Measurements from ENCODE around the gene TTN.

The TTN gene

GRCh38 chr2:178702361-178702760 lies 104.9 kb downstream of the TTN start:
- H3K27ac ChIP-seq (ENCODE audit: low read depth, low read length) = no peak overlapping the region
- H3K36me3 ChIP-seq (ENCODE audit: control insufficient read depth, insufficient read depth, low read length) = no peaks in the 10 kb centered on the region
- no peak overlapping the region for H3K4me3 ChIP-seq (ENCODE audit: low read depth, low read length)
- H3K9me3 ChIP-seq (ENCODE audit: control insufficient read depth, insufficient read depth, low read depth, low read length) = no peaks in the 10 kb centered on the region
- no peaks in the 10 kb centered on the region for H3K4me1 ChIP-seq (ENCODE audit: control insufficient read depth, insufficient read depth, low read length)
- no peak overlapping the region for H3K9ac ChIP-seq (ENCODE audit: low read length)
- H3K27me3 ChIP-seq (ENCODE audit: control insufficient read depth, insufficient read depth, low read length) = no peaks in the 10 kb centered on the region

- Histone ChIP-seq H3K4me3 (ENCODE audit: low read depth, low read length) (no peak overlapping the region), H3K36me3 (ENCODE audit: control insufficient read depth, insufficient read depth, low read length) (no peaks in the 10 kb centered on the region), H3K9me3 (ENCODE audit: control insufficient read depth, insufficient read depth, low read depth, low read length) (no peaks in the 10 kb centered on the region), H3K4me1 (ENCODE audit: control insufficient read depth, insufficient read depth, low read length) (no peaks in the 10 kb centered on the region), H3K27me3 (ENCODE audit: control insufficient read depth, insufficient read depth, low read length) (no peaks in the 10 kb centered on the region), H3K27ac (ENCODE audit: low read depth, low read length) (no peak overlapping the region), H3K9ac (ENCODE audit: low read length) (no peak overlapping the region)
Measured at GRCh38 chr2:178700922-178701342, 106.3 kb downstream of the TTN start.

GRCh38 chr2:178700136-178700535 lies 107.1 kb downstream of the TTN start:
- Histone ChIP-seq H3K9ac (ENCODE audit: low read length) (no peak overlapping the region), H3K9me3 (ENCODE audit: control insufficient read depth, insufficient read depth, low read depth, low read length) (no peaks in the 10 kb centered on the region), H3K27me3 (ENCODE audit: control insufficient read depth, insufficient read depth, low read length) (no peaks in the 10 kb centered on the region), H3K4me3 (ENCODE audit: low read depth, low read length) (no peak overlapping the region), H3K36me3 (ENCODE audit: control insufficient read depth, insufficient read depth, low read length) (no peaks in the 10 kb centered on the region), H3K27ac (ENCODE audit: low read depth, low read length) (no peak overlapping the region), H3K4me1 (ENCODE audit: control insufficient read depth, insufficient read depth, low read length) (no peaks in the 10 kb centered on the region)

DNA sequence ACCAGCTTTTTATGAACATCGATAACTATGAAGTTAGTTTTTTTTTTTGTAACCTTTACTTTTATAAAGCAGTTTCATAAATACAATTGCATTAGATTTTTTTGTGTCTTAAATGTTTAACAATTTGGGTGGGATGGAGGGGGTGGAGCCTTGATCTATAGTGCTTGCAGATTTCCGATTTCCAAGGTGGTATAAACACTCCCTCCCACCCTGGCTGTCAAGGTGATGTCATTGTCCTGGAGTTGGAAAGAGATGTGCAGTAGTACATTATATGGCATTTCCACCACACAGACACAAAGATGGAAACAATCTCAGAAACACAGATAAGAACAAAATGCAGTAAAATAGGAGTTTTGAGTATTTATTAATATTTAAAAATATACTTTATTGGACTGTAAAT lies 114.4 kb downstream of the TTN start:
- no peaks in the 10 kb centered on the region for H3K36me3 ChIP-seq (ENCODE audit: control insufficient read depth, insufficient read depth, low read length)
- H3K4me3 ChIP-seq (ENCODE audit: low read depth, low read length) = no peak overlapping the region
- no peaks in the 10 kb centered on the region for H3K9me3 ChIP-seq (ENCODE audit: control insufficient read depth, insufficient read depth, low read depth, low read length)
- H3K9ac ChIP-seq (ENCODE audit: low read length) = no peak overlapping the region
- no peaks in the 10 kb centered on the region for H3K27me3 ChIP-seq (ENCODE audit: control insufficient read depth, insufficient read depth, low read length)
- H3K4me1 ChIP-seq (ENCODE audit: control insufficient read depth, insufficient read depth, low read length) = no peaks in the 10 kb centered on the region
- H3K27ac ChIP-seq (ENCODE audit: low read depth, low read length) = no peak overlapping the region

DNA sequence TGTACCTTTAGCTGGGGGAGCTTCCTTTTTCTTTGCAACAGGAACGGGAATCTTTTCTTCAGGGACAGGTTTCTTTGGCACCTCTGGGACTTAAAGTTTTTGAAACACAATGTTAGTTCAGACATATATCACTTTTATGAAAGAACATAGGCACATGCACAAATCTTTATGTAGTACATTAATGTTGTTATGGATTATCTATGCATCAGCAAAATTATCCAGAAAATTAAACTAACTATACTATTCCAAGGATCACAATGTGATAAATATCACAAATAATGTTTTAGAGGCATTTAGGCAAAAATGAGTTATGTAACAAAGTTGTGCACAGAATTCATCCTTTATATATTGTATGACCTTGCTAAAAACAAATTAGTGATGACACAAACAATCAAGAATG lies 117.4 kb downstream of the TTN start:
- Histone ChIP-seq H3K4me1 (ENCODE audit: control insufficient read depth, insufficient read depth, low read length) (no peaks in the 10 kb centered on the region), H3K9me3 (ENCODE audit: control insufficient read depth, insufficient read depth, low read depth, low read length) (no peaks in the 10 kb centered on the region), H3K27me3 (ENCODE audit: control insufficient read depth, insufficient read depth, low read length) (no peaks in the 10 kb centered on the region), H3K4me3 (ENCODE audit: low read depth, low read length) (no peak overlapping the region), H3K9ac (ENCODE audit: low read length) (no peak overlapping the region), H3K36me3 (ENCODE audit: control insufficient read depth, insufficient read depth, low read length) (no peaks in the 10 kb centered on the region), H3K27ac (ENCODE audit: low read depth, low read length) (no peak overlapping the region)

DNA sequence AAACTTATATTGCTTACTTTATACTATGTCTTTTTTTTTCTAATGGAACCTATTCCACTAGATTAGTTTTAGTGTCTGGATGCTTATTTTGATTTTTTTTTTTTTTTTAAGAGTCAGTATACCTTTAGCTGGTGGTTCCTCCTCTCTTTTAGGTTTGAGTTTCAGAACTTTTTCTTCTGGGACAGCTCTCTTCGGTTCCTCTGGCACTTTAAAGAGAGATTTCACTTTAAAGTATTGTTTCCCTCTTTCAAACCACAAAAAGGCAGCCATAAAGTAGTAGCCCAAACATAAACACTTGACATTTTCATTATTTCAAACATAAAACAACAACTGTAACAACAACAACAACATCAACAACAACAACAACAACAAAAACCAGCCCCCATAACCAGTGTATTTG lies 123.3 kb downstream of the TTN start:
- H3K27me3 ChIP-seq (ENCODE audit: control insufficient read depth, insufficient read depth, low read length) = no peaks in the 10 kb centered on the region
- no peak overlapping the region for H3K9ac ChIP-seq (ENCODE audit: low read length)
- H3K9me3 ChIP-seq (ENCODE audit: control insufficient read depth, insufficient read depth, low read depth, low read length) = no peaks in the 10 kb centered on the region
- H3K4me3 ChIP-seq (ENCODE audit: low read depth, low read length) = no peak overlapping the region
- H3K27ac ChIP-seq (ENCODE audit: low read depth, low read length) = no peak overlapping the region
- H3K4me1 ChIP-seq (ENCODE audit: control insufficient read depth, insufficient read depth, low read length) = no peaks in the 10 kb centered on the region
- no peaks in the 10 kb centered on the region for H3K36me3 ChIP-seq (ENCODE audit: control insufficient read depth, insufficient read depth, low read length)

GRCh38 chr2:178681081-178681480 lies 126.1 kb downstream of the TTN start:
- no peak overlapping the region for H3K27ac ChIP-seq (ENCODE audit: low read depth, low read length)
- H3K4me1 ChIP-seq (ENCODE audit: control insufficient read depth, insufficient read depth, low read length) = no peaks in the 10 kb centered on the region
- no peaks in the 10 kb centered on the region for H3K9me3 ChIP-seq (ENCODE audit: control insufficient read depth, insufficient read depth, low read depth, low read length)
- H3K27me3 ChIP-seq (ENCODE audit: control insufficient read depth, insufficient read depth, low read length) = no peaks in the 10 kb centered on the region
- H3K9ac ChIP-seq (ENCODE audit: low read length) = no peak overlapping the region
- no peak overlapping the region for H3K4me3 ChIP-seq (ENCODE audit: low read depth, low read length)
- no peaks in the 10 kb centered on the region for H3K36me3 ChIP-seq (ENCODE audit: control insufficient read depth, insufficient read depth, low read length)

DNA sequence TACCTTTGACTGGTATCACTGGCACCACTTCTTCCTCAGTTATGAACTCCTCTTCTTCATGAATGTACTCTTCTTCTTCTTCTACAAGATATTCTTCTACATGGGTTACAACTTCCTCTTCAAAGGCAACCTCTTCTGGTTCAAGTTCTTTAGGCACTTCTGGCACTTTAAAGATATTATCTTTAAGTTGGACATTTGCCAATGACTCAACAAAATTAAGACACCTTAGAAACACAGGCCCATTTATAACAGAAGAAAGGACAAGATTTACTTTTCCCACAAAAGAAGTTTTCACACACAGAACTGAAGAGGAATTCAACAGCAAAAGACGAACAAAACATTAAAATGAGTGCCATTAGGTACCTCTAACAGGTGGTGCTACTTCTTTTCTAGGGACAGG lies 127.3 kb downstream of the TTN start:
- Histone ChIP-seq H3K27ac (ENCODE audit: low read depth, low read length) (no peak overlapping the region), H3K9me3 (ENCODE audit: control insufficient read depth, insufficient read depth, low read depth, low read length) (no peaks in the 10 kb centered on the region), H3K36me3 (ENCODE audit: control insufficient read depth, insufficient read depth, low read length) (no peaks in the 10 kb centered on the region), H3K4me3 (ENCODE audit: low read depth, low read length) (no peak overlapping the region), H3K9ac (ENCODE audit: low read length) (no peak overlapping the region), H3K4me1 (ENCODE audit: control insufficient read depth, insufficient read depth, low read length) (no peaks in the 10 kb centered on the region), H3K27me3 (ENCODE audit: control insufficient read depth, insufficient read depth, low read length) (no peaks in the 10 kb centered on the region)

- Histone ChIP-seq H3K4me3 (ENCODE audit: low read depth, low read length) (no peak overlapping the region), H3K27me3 (ENCODE audit: control insufficient read depth, insufficient read depth, low read length) (no peaks in the 10 kb centered on the region), H3K9me3 (ENCODE audit: control insufficient read depth, insufficient read depth, low read depth, low read length) (no peaks in the 10 kb centered on the region), H3K9ac (ENCODE audit: low read length) (no peak overlapping the region), H3K4me1 (ENCODE audit: control insufficient read depth, insufficient read depth, low read length) (no peaks in the 10 kb centered on the region), H3K27ac (ENCODE audit: low read depth, low read length) (no peak overlapping the region), H3K36me3 (ENCODE audit: control insufficient read depth, insufficient read depth, low read length) (no peaks in the 10 kb centered on the region)
Measured at GRCh38 chr2:178677599-178677998, 129.6 kb downstream of the TTN start.

DNA sequence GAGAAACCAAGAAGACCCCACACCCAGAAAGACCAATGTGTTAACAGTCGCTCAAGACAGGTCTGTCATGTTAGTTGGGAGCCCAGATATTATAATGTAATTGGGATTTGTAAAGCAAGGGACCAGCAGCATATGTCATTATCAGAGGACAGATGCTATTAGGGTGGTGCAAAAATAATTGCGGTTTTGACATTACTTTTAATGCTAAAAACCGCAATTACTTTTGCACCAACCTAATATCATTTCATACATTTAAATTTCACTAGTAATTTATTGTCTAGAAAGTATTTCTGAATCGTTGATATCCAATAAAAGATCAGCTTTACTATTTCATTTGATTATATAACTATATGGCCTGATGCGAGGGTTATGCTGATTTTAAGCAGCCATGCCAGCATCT lies 131.2 kb downstream of the TTN start:
- Histone ChIP-seq H3K9ac (ENCODE audit: low read length) (no peak overlapping the region), H3K27ac (ENCODE audit: low read depth, low read length) (no peak overlapping the region), H3K4me3 (ENCODE audit: low read depth, low read length) (no peak overlapping the region), H3K36me3 (ENCODE audit: control insufficient read depth, insufficient read depth, low read length) (no peaks in the 10 kb centered on the region), H3K4me1 (ENCODE audit: control insufficient read depth, insufficient read depth, low read length) (no peaks in the 10 kb centered on the region), H3K9me3 (ENCODE audit: control insufficient read depth, insufficient read depth, low read depth, low read length) (no peaks in the 10 kb centered on the region), H3K27me3 (ENCODE audit: control insufficient read depth, insufficient read depth, low read length) (no peaks in the 10 kb centered on the region)

- H3K27me3 ChIP-seq (ENCODE audit: control insufficient read depth, insufficient read depth, low read length) = no peaks in the 10 kb centered on the region
- H3K4me1 ChIP-seq (ENCODE audit: control insufficient read depth, insufficient read depth, low read length) = no peaks in the 10 kb centered on the region
- no peak overlapping the region for H3K27ac ChIP-seq (ENCODE audit: low read depth, low read length)
- no peak overlapping the region for H3K9ac ChIP-seq (ENCODE audit: low read length)
- no peak overlapping the region for H3K4me3 ChIP-seq (ENCODE audit: low read depth, low read length)
- H3K36me3 ChIP-seq (ENCODE audit: control insufficient read depth, insufficient read depth, low read length) = no peaks in the 10 kb centered on the region
- no peaks in the 10 kb centered on the region for H3K9me3 ChIP-seq (ENCODE audit: control insufficient read depth, insufficient read depth, low read depth, low read length)
Measured at GRCh38 chr2:178674122-178674521, 133.1 kb downstream of the TTN start.

DNA sequence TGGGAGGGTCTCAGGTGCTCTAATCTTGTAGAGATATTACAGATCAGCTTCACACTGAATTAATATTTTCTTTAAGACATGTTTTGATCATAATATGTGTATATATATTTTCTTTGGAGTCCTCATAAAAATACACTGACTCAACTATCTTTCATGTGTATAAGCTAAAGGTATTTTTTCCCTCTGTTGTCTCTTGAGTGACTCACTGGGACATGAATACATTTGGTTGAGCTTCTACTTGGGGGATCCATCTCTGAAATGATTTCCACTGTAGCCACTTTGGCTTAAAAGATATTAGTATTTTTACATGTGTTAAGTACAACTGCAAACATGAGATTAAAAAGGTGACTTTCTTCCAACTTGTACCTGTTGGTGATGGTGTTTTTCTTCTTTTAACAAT lies 140.8 kb downstream of the TTN start:
- H3K36me3 ChIP-seq (ENCODE audit: control insufficient read depth, insufficient read depth, low read length) = no peaks in the 10 kb centered on the region
- H3K4me3 ChIP-seq (ENCODE audit: low read depth, low read length) = no peak overlapping the region
- H3K9me3 ChIP-seq (ENCODE audit: control insufficient read depth, insufficient read depth, low read depth, low read length) = no peaks in the 10 kb centered on the region
- no peaks in the 10 kb centered on the region for H3K4me1 ChIP-seq (ENCODE audit: control insufficient read depth, insufficient read depth, low read length)
- no peak overlapping the region for H3K9ac ChIP-seq (ENCODE audit: low read length)
- no peak overlapping the region for H3K27ac ChIP-seq (ENCODE audit: low read depth, low read length)
- H3K27me3 ChIP-seq (ENCODE audit: control insufficient read depth, insufficient read depth, low read length) = no peaks in the 10 kb centered on the region
